Measurements from ENCODE around the gene DNM3.

The DNM3 gene

DNA sequence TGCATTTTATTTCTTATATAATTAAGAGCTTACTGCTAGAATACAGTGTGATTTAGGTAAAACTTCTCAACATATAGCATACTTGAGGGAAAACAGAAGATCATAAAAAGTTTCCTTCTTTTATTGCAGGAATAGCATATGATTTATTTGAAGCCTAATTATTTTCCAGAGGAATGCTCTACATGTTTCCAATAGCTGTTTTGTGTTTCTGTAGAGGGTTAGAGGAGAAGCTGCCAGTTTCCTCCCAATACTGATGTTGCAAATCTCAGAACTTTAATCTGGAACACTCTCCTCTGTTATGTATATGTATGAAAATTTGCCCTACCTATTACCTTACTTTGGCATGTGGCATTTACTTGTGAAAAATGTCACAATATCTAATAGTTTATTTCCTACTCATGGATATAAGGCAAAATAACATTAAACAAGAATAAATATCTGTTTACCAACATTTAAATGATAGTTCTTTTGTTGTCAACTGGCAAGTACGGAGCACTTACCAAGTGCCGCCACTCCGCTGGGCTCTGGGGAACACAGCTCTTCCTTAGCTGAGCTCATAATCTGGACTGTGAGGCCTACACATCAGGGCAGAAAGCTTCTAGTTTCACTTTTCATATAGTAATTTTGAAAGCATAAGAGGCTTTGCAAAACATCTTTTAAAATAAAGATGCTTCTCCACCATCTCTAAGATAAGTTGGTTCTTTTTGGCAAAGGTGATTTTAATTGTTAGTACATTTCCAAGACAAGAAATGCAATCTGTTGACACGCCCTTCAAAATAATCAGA, 339.4 kb downstream of the DNM3 start:
- DNase-seq (ENCODE audit: low spot score), result no peak
- TF ChIP-seq, protein P1, sequence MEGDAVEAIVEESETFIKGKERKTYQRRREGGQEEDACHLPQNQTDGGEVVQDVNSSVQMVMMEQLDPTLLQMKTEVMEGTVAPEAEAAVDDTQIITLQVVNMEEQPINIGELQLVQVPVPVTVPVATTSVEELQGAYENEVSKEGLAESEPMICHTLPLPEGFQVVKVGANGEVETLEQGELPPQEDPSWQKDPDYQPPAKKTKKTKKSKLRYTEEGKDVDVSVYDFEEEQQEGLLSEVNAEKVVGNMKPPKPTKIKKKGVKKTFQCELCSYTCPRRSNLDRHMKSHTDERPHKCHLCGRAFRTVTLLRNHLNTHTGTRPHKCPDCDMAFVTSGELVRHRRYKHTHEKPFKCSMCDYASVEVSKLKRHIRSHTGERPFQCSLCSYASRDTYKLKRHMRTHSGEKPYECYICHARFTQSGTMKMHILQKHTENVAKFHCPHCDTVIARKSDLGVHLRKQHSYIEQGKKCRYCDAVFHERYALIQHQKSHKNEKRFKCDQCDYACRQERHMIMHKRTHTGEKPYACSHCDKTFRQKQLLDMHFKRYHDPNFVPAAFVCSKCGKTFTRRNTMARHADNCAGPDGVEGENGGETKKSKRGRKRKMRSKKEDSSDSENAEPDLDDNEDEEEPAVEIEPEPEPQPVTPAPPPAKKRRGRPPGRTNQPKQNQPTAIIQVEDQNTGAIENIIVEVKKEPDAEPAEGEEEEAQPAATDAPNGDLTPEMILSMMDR (IDR thresholded peaks at IDR 0.05), result no peak

DNA sequence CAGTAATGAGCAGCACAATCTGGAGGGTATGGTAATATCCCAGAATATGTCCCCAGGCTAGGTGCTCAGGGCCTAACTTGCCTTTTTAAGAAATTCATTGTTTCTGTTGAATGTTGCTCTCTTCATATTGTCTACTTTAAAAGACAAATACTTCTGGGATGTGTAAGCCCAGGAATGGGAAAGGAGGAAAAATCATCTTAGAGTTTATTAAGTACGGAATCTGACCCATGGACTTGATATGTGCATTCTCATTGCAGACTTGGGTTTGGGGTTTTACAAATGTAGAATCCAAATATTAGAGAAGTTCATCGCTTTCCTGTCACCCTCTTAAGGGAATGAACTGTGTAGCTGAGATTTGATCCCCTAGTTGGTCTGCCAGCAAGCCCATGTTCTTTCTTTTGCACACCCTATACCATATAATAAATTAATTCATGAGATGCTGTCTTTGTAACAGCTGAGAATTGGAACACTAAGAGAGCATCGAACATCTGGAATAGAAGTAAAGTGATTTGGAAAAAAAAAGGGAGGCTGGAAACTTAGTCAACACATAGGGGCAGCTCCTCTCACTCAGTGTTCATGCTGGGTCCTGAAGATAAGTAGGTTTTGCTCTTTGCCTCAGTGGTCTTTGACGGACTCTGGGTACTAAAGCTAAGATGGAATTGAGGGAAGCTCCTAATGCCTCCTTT, 343.4 kb downstream of the DNM3 start:
- no peak for DNase-seq (ENCODE audit: low spot score)
- TF ChIP-seq, protein P1 (IDR thresholded peaks at IDR 0.05), result no peak
- Histone ChIP-seq H3K27ac (no peak overlapping the region), H3K4me3 (no peak overlapping the region)

More for the DNA sequence above, 339.4 kb downstream of the DNM3 start:
- Histone ChIP-seq H3K27ac (peak overlapping the region; percentile 50 to 84), H3K4me3 (peak overlapping the region; percentile 56)

DNA sequence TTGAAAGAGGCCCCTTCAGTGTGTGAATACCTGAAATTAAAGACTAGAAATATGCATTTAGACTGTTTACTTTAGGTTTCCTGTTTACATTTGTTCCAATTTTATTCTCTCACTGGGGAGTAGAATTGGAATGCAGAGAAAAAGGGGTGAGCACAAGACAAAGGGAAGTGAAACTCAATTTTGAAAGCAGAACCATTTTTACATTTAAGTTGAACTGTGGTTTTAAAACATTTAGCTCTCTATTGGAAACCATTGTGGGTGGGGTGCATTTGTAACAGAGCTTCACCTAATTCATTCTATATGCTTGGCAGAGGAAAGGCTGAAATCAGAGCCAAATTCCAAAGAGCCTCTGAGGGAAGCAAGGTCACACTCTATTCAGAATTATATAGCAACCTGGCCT, 343.9 kb downstream of the DNM3 start:
- Histone ChIP-seq H3K27ac (no peak overlapping the region), H3K4me3 (no peak overlapping the region)
- TF ChIP-seq, protein P1 (IDR thresholded peaks at IDR 0.05), result no peak
- no peak for DNase-seq (ENCODE audit: low spot score)

DNA sequence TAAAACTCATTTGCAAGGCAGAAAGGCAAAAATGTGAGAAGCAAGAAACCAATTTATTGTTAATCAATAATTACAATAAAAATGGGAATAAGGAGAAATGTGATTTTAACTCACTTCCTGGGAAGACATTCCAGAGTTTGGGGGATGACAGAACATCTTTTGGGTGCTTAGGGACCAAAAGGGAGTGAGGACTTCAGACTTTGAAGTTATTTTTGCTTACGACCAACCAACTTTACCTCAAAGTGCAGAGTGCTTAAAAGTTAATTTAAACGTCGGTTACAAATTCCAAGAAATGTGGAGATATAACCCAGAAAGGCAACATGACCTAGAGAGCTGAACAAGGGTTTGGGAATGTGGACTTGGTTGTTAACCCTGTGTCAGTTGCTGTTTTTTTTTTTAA, 344.7 kb downstream of the DNM3 start:
- H3K27ac ChIP-seq, result no peak overlapping the region
- no peak for DNase-seq (ENCODE audit: low spot score)
- TF ChIP-seq, protein P1 (IDR thresholded peaks at IDR 0.05), result no peak
- no peak overlapping the region for H3K4me3 ChIP-seq

DNA sequence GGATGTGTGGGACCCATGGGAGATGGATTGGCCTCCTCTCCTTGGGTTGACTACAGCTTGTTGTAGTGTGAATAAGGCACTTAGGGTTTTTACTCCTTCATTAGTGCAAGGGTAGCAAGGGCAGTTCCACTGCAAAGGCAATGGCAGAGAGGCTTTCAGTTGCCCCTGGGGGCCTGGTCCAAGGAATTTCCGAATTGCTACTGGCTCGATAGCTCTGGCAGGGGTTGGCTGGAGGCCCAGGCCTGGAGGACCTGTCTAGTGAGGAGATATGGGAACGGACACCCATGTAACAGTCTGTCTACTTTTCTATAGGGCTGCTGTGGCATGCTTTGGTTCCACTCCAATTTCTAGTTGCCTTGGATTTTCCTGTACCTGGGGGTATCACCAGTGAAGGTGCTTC, 360.3 kb downstream of the DNM3 start:
- H3K4me3 ChIP-seq, result no peak overlapping the region
- TF ChIP-seq, protein P1 (IDR thresholded peaks at IDR 0.05), result no peak
- H3K27ac ChIP-seq, result no peak overlapping the region
- no peak for DNase-seq (ENCODE audit: low spot score)

DNA sequence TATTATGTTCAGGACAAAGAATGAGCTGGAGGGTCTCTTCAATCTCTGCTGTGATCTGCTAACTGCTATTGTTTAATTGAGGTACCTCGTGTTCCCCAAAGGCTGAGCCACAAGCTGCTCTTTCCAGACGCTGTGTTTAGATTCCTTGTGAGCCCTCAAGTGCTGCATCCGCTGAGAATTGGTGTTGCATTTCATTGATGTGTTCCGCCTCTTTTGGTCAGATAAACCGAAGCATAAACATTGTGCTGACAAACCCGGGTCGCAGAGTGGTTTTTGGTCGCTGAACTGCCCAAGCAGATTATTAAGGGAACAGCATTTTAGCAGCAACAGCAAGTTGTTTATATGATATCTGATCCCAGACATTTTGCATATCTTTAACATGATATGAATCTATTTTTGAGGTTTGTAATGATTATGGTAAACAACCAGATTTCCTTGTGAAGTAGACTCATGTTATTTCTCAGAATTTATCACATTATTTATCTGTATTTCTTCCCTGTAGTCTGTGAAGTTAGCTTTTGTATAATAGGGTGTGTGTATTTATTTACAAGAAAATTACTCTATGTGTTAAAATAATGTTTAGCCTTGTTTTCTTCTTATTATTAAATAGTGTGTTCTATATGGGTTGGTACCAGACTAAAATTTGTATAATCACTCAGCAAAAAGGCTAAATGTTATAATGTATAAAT, 362.0 kb downstream of the DNM3 start:
- Histone ChIP-seq H3K27ac (no peak overlapping the region), H3K4me3 (no peak overlapping the region)
- DNase-seq (ENCODE audit: low spot score), result no peak
- TF ChIP-seq, protein P1 (IDR thresholded peaks at IDR 0.05), result no peak

All from coronary artery (tissue), 2 donors.